ENCODE measurements around the gene APOBEC3A. TPM values are rescaled to one million over a fixed set of nuclear protein-coding genes. Genes with fewer than 3 reads are reported as not detected.
"Not testable (repeated sequence)": the region's sequence is repeated elsewhere in the genome, so short reads cannot be mapped to it uniquely, and the experiment has no call there.

The APOBEC3A gene
- polyA plus RNA-seq, 1 donor from 2014 or later = not detected

GRCh38 chr22:38992871-38993371, 35.5 kb downstream of the APOBEC3A start:
- not testable (repeated sequence) for H3K9me3 Mint-ChIP-seq, H3K4me3 Mint-ChIP-seq, H3K36me3 Mint-ChIP-seq, H3K27ac Mint-ChIP-seq, H3K27me3 Mint-ChIP-seq
- H3K4me1 Mint-ChIP-seq = peaks cover 11 to 27% (median 12%) of the 10 kb centered on the region in 3 donors

GRCh38 chr22:38996105-38996504, 38.7 kb downstream of the APOBEC3A start:
- Mint-ChIP-seq H3K27me3 (peaks cover 14% of the 10 kb centered on the region), H3K9me3 (peaks cover 0 to 5% (median 4%) of the 10 kb centered on the region in 3 donors), H3K4me3 (no peak overlapping the region), H3K27ac (no peak overlapping the region), H3K36me3 (peaks cover 3% of the 10 kb centered on the region), H3K4me1 (peaks cover 0 to 15% (median 6%) of the 10 kb centered on the region in 3 donors)

- Mint-ChIP-seq H3K4me3 (no peak overlapping the region), H3K4me1 (peaks cover 0 to 15% (median 6%) of the 10 kb centered on the region in 3 donors), H3K9me3 (peaks cover 0 to 5% (median 4%) of the 10 kb centered on the region in 3 donors), H3K27ac (no peak overlapping the region), H3K27me3 (peaks cover 14% of the 10 kb centered on the region), H3K36me3 (peaks cover 3% of the 10 kb centered on the region)
Measured at GRCh38 chr22:38997518-38997917, 40.1 kb downstream of the APOBEC3A start.

- H3K4me1 Mint-ChIP-seq = peaks cover 9 to 19% (median 11%) of the 10 kb centered on the region in 3 donors
- no peaks in the 10 kb centered on the region for H3K36me3 Mint-ChIP-seq
- peaks cover 0 to 2% (median under 1%) of the 10 kb centered on the region in 3 donors for H3K9me3 Mint-ChIP-seq
Measured at GRCh38 chr22:39003165-39003638, 45.8 kb downstream of the APOBEC3A start.

GRCh38 chr22:39007177-39007576, 49.8 kb downstream of the APOBEC3A start:
- peak overlapping the region in 1 of 4 donors; percentile 45 for H3K4me3 Mint-ChIP-seq
- no peaks in the 10 kb centered on the region for H3K9me3 Mint-ChIP-seq
- H3K36me3 Mint-ChIP-seq = no peaks in the 10 kb centered on the region
- no peaks in the 10 kb centered on the region for H3K27me3 Mint-ChIP-seq
- H3K4me1 Mint-ChIP-seq = peaks cover 9 to 22% (median 15%) of the 10 kb centered on the region in 3 donors
- peak overlapping the region in 1 of 3 donors; percentile 59 for H3K27ac Mint-ChIP-seq

More at GRCh38 chr22:39003165-39003638, 45.8 kb downstream of the APOBEC3A start:
- peaks cover 2% of the 10 kb centered on the region for H3K27me3 Mint-ChIP-seq
- H3K27ac Mint-ChIP-seq = peak overlapping the region; percentile 35 to 48 (median 39)
- H3K4me3 Mint-ChIP-seq = peak overlapping the region in 1 of 4 donors; percentile 90

- Mint-ChIP-seq H3K4me3 (peak overlapping the region in 1 of 4 donors; percentile 45), H3K4me1 (peaks cover 4 to 19% (median 15%) of the 10 kb centered on the region in 3 donors)
- not testable (repeated sequence) for H3K27me3 Mint-ChIP-seq, H3K9me3 Mint-ChIP-seq, H3K27ac Mint-ChIP-seq, H3K36me3 Mint-ChIP-seq
Measured at GRCh38 chr22:39008271-39008850, 51.0 kb downstream of the APOBEC3A start.

GRCh38 chr22:39010946-39011345, 53.5 kb downstream of the APOBEC3A start:
- peaks cover 12 to 28% (median 17%) of the 10 kb centered on the region in 3 donors for H3K4me1 Mint-ChIP-seq
- H3K9me3 Mint-ChIP-seq = no peaks in the 10 kb centered on the region
- peak overlapping the region in 2 of 3 donors; percentile 67 to 76 for H3K27ac Mint-ChIP-seq
- H3K36me3 Mint-ChIP-seq = no peaks in the 10 kb centered on the region
- H3K27me3 Mint-ChIP-seq = no peaks in the 10 kb centered on the region
- peak overlapping the region in 1 of 4 donors; percentile 11 for H3K4me3 Mint-ChIP-seq

Other genes starting within 250 kb of the APOBEC3A start
- 206 TPM for gene SUN2, start 201.6 kb upstream of the APOBEC3A start, polyA plus RNA-seq
- gene DNAL4, start 163.5 kb upstream of the APOBEC3A start, polyA plus RNA-seq = 9.0 TPM
- 0.04 TPM for gene NPTXR, start 113.6 kb upstream of the APOBEC3A start, polyA plus RNA-seq
- gene CBX6, start 85.4 kb upstream of the APOBEC3A start, polyA plus RNA-seq = 7.1 TPM
- gene APOBEC3B, start 24.7 kb downstream of the APOBEC3A start, polyA plus RNA-seq = 7.0 TPM
- gene APOBEC3C, start 56.6 kb downstream of the APOBEC3A start, polyA plus RNA-seq = 268 TPM
- 22.0 TPM for gene APOBEC3D, start 63.5 kb downstream of the APOBEC3A start, polyA plus RNA-seq
- gene APOBEC3F, start 83.3 kb downstream of the APOBEC3A start, polyA plus RNA-seq = 33.0 TPM
- 90.7 TPM for gene APOBEC3G, start 119.7 kb downstream of the APOBEC3A start, polyA plus RNA-seq
- gene APOBEC3H, start 139.6 kb downstream of the APOBEC3A start, polyA plus RNA-seq = 0.48 TPM
- 35.4 TPM for gene CBX7, start 195.1 kb downstream of the APOBEC3A start, polyA plus RNA-seq